Right renal cortex interstitium (tissue), 3 donors: ENCODE data around the gene CHI3L2. TPM values are rescaled to one million over a fixed set of nuclear protein-coding genes. Genes with fewer than 3 reads are reported as not detected.

Source experiments
- DNase-seq, 3 donors: peaks; one replicate each; pipeline ENCODE4 v3.0.0-alpha.2; 2013; ENCODE audit warnings: low read depth in 3 of 3, low spot score in 2 of 3
- polyA plus RNA-seq, 3 donors: library from polyadenylated mRNA; unstranded; fragments of 120-200 nt; gene quantifications; one replicate each; pipeline ENCODE4 v1.2.1, GENCODE V29; 2013; ENCODE audit not compliant: insufficient read length in 3 of 3

Gene CHI3L2
- polyA plus RNA-seq, 3 donors, result 0.24 to 0.33 (median 0.26) TPM

GRCh38 chr1:111242805-111243523 is 15.5 kb downstream of the CHI3L2 start:
- no peak for DNase-seq

GRCh38 chr1:111247125-111247838 is 19.8 kb downstream of the CHI3L2 start:
- DNase-seq, result no peak

DNA sequence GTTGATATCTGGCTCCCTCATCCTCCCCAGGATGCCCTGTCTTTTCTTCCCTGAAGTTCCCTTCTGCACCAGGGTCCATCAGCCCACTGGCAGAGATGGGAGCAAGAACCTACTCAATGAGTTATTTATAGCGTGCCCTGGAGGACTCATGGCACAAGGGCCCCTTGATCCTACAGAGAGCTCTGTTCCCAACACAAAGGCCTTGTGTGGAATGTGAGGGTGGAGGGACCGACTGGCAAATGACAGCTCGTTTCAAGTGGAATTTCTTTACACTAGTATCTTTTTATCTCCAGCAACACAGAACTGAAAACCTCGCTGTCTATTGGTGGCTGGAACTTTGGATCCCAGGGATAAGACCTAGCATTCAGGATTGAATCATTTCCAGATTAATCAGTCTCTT is 22.4 kb downstream of the CHI3L2 start:
- DNase-seq, result no peak

- no peak for DNase-seq
Measured at GRCh38 chr1:111251570-111251969, 24.1 kb downstream of the CHI3L2 start.

DNA sequence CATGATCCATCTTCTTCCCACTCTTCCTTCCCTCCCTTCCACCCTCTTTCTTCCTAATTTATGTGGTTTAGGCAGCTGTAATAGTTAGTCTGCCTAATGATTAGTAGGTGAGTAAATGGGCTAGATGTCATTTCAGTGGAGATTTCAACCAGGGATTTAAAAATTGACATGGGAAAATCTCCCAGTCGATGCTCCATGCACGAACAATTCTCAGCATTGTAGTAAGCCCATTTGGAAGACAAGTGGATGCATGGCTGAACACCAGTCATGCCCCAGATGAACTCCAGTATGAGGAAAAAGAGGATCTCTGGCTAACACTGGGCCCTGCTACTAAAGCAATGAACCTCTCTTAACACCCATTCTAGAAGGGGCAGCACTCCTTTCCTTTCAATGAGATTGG is 25.3 kb downstream of the CHI3L2 start:
- no peak for DNase-seq

DNA sequence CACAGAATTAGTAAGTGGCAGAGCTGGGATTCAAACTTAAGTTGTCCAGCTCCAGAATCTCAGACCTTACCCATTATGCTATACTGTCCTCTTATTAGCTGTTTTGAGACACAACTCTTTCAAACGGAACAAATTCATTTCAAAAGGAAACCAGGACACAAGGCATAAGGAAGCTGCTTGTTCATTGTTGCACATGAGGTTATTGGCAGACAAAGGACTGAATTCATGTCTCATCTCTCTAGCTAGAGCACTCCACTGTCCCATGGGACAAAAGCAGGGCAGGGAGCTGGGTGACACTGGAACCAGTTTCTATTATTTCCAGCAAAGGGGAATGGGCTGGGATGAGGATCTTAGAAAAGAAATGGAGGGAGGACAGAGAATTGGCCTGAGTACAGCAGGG is 26.4 kb downstream of the CHI3L2 start:
- DNase-seq, result no peak

- DNase-seq, result no peak
Measured at GRCh38 chr1:111256988-111257658, 29.6 kb downstream of the CHI3L2 start.

GRCh38 chr1:111267801-111268508 is 40.4 kb downstream of the CHI3L2 start:
- no peak for DNase-seq

- DNase-seq, result no peak
Measured at GRCh38 chr1:111269825-111270406, 42.4 kb downstream of the CHI3L2 start.

DNA sequence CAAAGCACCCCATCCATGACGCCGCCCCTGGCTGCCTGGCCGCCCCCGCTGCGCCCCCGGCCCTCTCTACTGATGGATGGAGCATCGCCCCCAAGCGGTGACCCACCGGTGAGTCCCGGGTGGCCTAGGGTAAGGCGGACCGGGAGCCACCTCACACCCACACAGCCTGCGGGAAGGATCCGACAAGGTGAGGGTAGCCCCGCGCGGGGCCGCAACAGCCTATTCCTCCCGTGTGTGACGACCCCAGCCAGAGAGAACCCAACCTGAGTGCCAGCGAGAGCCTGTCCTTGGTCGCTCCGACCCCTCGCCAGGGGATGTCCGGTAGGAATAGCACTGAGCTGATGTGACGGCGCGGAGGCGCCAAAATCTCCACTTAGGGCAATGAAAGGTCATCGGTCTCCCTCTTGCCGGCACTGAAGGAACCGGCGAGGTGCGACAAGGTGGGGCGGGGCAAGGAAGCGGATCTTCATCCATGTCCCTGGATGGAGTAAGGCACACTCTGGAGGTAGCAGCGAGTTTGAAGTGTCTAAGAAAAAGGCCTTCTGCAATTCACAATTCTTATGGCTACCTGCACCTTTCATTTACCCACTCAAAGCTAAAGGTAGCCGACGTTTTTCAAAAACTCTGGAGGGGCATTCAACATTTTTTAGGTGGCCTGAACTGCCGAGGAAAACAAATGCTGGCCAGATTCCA is 43.4 kb downstream of the CHI3L2 start:
- no peak for DNase-seq

GRCh38 chr1:111271464-111271801 is 43.9 kb downstream of the CHI3L2 start:
- no peak for DNase-seq

DNA sequence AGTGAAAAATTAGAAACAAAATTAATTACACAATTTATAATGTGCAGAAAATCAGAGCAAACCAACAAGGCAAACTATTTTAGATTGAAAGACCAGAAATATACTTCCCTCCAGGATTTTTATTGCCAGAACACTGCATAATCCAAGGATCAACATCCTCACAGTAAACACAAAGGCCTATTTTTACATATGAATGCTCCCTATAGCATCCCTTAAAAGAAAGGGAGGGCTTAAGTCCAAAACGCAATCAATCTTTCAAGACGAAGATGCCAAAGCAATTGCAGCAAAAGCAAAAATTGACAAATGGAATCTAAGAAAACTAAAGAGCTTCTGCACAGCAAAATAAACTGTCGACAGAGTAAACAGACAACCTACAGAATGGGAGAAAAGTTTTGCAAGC is 44.6 kb downstream of the CHI3L2 start:
- DNase-seq, result no peak

GRCh38 chr1:111274653-111275052 is 47.1 kb downstream of the CHI3L2 start:
- no peak for DNase-seq

GRCh38 chr1:111275079-111275478 is 47.6 kb downstream of the CHI3L2 start:
- DNase-seq, result no peak

DNA sequence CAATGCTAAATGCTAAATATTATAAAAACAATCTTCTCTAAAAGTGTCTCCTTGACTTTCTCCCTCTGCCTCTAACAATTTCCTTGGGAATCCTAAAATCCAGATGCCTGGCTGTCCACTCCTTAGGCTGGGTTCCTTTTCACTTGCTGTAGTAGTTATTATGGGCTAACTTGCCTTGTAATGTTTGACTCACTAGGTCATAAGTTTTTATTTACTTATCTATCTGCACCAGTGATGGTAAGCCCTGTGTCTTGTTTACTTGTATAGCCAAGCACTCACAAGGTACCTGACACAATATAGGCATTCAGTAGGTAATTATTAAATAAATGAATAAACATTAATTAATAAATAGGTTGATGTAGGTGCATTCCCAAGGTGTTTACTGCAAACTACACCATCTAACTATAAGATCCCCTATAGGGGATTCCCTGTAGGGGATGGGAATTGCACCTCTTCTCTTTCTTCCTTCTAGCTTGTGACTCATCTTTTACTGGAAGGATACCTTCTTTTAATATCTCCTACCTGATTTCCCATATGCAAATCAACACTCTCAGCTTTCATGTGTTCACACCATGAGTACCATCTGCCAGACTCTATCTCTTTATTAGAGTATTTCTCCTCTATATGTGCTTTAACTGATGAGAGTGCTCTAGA is 48.4 kb downstream of the CHI3L2 start:
- DNase-seq, result no peak

DNA sequence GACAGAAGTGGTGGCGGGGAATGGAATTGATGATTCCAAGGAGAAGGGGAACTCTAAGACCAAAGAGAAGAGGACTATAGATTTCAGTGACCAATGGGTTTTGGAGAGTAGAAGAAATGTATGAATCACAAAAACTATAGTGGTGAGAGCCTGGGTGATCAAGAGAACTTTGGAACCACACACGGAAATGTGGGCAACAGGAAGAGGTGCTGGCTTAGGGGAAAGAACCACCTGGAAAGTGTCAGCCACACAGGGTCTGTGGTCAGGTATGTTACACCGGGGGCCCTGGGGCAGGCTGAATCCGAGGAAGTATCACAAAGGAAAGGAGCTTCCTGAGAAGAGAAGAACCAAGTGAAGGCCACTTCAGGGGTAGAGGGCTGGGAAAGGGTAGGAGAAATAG is 51.6 kb downstream of the CHI3L2 start:
- DNase-seq, result no peak

GRCh38 chr1:111280267-111280666 is 52.8 kb downstream of the CHI3L2 start:
- DNase-seq, result no peak

DNA sequence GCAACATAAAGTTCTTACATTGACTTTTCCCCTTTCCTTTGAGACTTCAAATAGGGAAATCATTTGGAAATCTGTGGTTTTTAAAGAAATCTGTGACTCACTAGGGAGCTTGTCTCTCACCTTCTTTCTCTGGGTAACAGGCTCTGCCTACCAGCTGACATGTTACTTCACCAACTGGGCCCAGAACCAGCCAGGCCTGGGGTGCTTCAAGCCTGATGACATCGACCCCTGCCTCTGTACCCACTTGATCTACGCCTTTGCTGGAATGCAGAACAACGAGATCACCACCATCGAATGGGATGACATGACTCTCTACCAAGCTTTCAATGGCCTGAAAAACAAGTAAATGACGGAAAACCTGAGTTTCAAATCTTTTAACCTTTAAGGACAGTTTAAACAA is 53.9 kb downstream of the CHI3L2 start:
- no peak for DNase-seq

DNA sequence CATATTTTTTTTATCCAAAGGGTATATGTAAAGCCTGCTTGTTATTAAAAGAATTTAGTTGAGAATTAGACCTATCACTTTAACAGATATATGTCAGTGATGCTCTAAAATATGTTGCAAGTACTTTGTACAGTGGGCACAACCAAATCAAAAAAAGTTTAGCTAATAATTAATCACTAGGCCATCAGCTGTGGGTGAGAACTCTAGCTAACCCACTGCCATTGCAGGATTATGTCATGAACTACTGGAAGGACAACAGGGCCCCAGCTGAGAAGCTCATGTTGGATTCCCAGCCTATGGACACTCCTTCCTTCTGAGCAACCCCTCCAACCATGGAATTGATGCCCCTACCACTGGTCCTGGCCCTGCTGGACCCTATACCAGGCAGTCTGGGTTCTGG is 56.3 kb downstream of the CHI3L2 start:
- DNase-seq, result no peak

DNA sequence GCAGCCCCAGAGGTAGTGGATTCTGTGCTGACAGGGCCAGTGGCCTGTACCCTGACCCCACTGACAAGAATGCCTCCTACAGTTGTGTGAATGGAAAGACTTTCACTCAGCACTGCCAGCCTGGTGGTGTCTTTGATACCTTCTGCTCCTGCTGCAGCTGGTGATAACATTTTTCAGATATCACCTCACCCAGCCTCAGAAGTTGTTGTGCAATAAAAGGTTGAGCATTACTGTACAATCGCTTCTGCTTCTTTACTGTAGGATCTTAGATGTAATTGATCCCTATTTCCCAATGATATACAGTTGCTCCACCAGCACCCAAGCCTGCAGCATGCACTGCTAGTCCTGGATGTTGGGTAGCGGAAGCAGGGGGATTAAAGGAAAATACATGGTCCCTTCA is 58.4 kb downstream of the CHI3L2 start:
- no peak for DNase-seq
